H1 (cell line): ENCODE results near the gene MARK4. TPM values are rescaled to one million over a fixed set of nuclear protein-coding genes. Genes with fewer than 3 reads are reported as not detected.

Experiments
- CTCF ChIA-PET: fragments of 300-600 bp; sonication (Branson Sonifier 250); formaldehyde crosslinking; loops from one replicate; lab custom pipeline; 2021; ENCODE audit not compliant: partially characterized antibody; lab: Charles Lee
- POLR2A ChIA-PET: fragments of 300-600 bp; sonication (Branson Sonifier 250); formaldehyde crosslinking; loops from one replicate; lab custom pipeline; 2021; ENCODE audit warnings: inconsistent platforms; ENCODE audit not compliant: partially characterized antibody; lab: Charles Lee
- DNase-seq, 2 experiments: peaks; one replicate each; pipeline versions ENCODE4 v3.0.0 to v3.0.0-alpha.2; 2010 to 2022; ENCODE audit warnings: low spot score in 2 of 2, low read depth in 1 of 2, mixed read lengths in 1 of 2
- FAIRE-seq: peaks from 2 replicates; lab custom pipeline; 2011; peaks lifted over from hg19 to GRCh38; lab: Jason Lieb, UNC
- H2AFZ ChIP-seq: 2 replicates; pipeline ENCODE4 v1.8.1; 2012; ENCODE audit warnings: low read length, inconsistent platforms
- H2AK5ac ChIP-seq: 2 replicates; pipeline ENCODE4 v1.6.1; 2013; ENCODE audit warnings: low read depth, low read length
- H2BK120ac ChIP-seq: replicated peaks from 2 replicates; pipeline ENCODE3; 2013; ENCODE audit warnings: low read depth, low read length, inconsistent platforms
- H2BK12ac ChIP-seq: 2 replicates; pipeline ENCODE4 v1.6.1; 2013; ENCODE audit warnings: low read depth, low read length
- H2BK15ac ChIP-seq: 2 replicates; pipeline ENCODE4 v1.6.1; 2013; ENCODE audit warnings: low read length
- H2BK20ac ChIP-seq: 2 replicates; pipeline ENCODE4 v1.6.1; 2013; ENCODE audit warnings: low read length
- H2BK5ac ChIP-seq: 2 replicates; pipeline ENCODE4 v1.6.1; 2013; ENCODE audit warnings: low read depth, low read length
- H3K14ac ChIP-seq: 2 replicates; pipeline ENCODE4 v1.6.1; 2013; ENCODE audit warnings: inconsistent platforms; ENCODE audit not compliant: insufficient read length
- H3K18ac ChIP-seq: 2 replicates; pipeline ENCODE4 v1.6.1; 2013; ENCODE audit warnings: low read length; ENCODE audit errors: extremely low read depth
- H3K23ac ChIP-seq: 2 replicates; pipeline ENCODE4 v1.6.1; 2013; ENCODE audit warnings: inconsistent platforms; ENCODE audit not compliant: insufficient read length
- H3K23me2 ChIP-seq: 2 replicates; pipeline ENCODE4 v1.6.1; 2013; ENCODE audit warnings: low read depth, low read length
- H3K27ac ChIP-seq: 2 replicates; pipeline ENCODE4 v1.6.1; 2011; ENCODE audit warnings: low read depth, low read length, inconsistent platforms
- H3K27me3 ChIP-seq, 4 experiments: replicated peaks in 1 of 4; 1 replicate in 1 of 4; 2 replicates in 3 of 4; pipeline versions ENCODE4 v1.6.1 to v1.8.1; 2011 to 2013; ENCODE audit warnings: low read length in 3 of 4, mild to moderate bottlenecking in 3 of 4, inconsistent platforms in 2 of 4, mixed read lengths in 2 of 4, moderate library complexity in 1 of 4; ENCODE audit not compliant: control insufficient read depth in 3 of 4, insufficient read depth in 3 of 4; ENCODE audit errors: extremely low read depth in 1 of 4
- H3K36me3 ChIP-seq, 4 experiments: 2 replicates each; pipeline versions ENCODE4 v1.6.1 to v1.8.1; 2011 to 2013; ENCODE audit warnings: mild to moderate bottlenecking in 4 of 4, low read length in 3 of 4, moderate library complexity in 2 of 4, control low read depth in 1 of 4, inconsistent platforms in 1 of 4; ENCODE audit not compliant: insufficient read depth in 4 of 4, control insufficient read depth in 2 of 4
- H3K4ac ChIP-seq: replicated peaks from 2 replicates; pipeline ENCODE3; 2013; ENCODE audit warnings: low read length, low read depth, mixed read lengths, inconsistent platforms; ENCODE audit not compliant: insufficient read length
- H3K4me1 ChIP-seq, 4 experiments: replicated peaks in 1 of 4; 1 replicate in 1 of 4; 2 replicates in 3 of 4; pipeline versions ENCODE4 v1.6.1 to v1.8.1; 2011 to 2013; ENCODE audit warnings: low read length in 3 of 4, inconsistent platforms in 2 of 4, mixed read lengths in 1 of 4; ENCODE audit not compliant: insufficient read depth in 4 of 4, control insufficient read depth in 3 of 4
- H3K4me2 ChIP-seq, 2 experiments: 2 replicates each; pipeline versions ENCODE4 v1.6.1 to v1.8.1; 2011 to 2013; ENCODE audit warnings: low read depth in 2 of 2, low read length in 2 of 2, control low read depth in 1 of 2, inconsistent platforms in 1 of 2, mild to moderate bottlenecking in 1 of 2; ENCODE audit not compliant: insufficient read depth in 1 of 2
- H3K4me3 ChIP-seq, 4 experiments: fragments of 200-600, 300-600 bp in 1 of 4; sonication (generic), shearing (Covaris generic), sonication (Bioruptor Twin) in 1 of 4; 2 replicates each; pipeline versions ENCODE4 v1.5.1 to v1.8.1; 2011 to 2016; ENCODE audit warnings: low read length in 4 of 4, low read depth in 3 of 4, control low read depth in 2 of 4, inconsistent platforms in 2 of 4, mild to moderate bottlenecking in 2 of 4, mixed read lengths in 1 of 4, moderate library complexity in 1 of 4; ENCODE audit not compliant: insufficient read depth in 2 of 4; ENCODE audit errors: extremely low read depth in 1 of 4
- H3K56ac ChIP-seq: replicated peaks from 2 replicates; pipeline ENCODE3; 2013; ENCODE audit warnings: low read depth, mild to moderate bottlenecking, mixed read lengths, low read length, inconsistent platforms; ENCODE audit not compliant: insufficient read length
- H3K79me1 ChIP-seq: 2 replicates; pipeline ENCODE4 v1.6.1; 2013; ENCODE audit warnings: low read depth, low read length, control low read depth
- H3K79me2 ChIP-seq, 2 experiments: 2 replicates each; pipeline versions ENCODE4 v1.6.1 to v1.8.1; 2012 to 2013; ENCODE audit warnings: low read length in 2 of 2, mild to moderate bottlenecking in 2 of 2, inconsistent platforms in 1 of 2; ENCODE audit not compliant: insufficient read depth in 2 of 2, control insufficient read depth in 1 of 2
- H3K9ac ChIP-seq, 4 experiments: replicated peaks in 1 of 4; 1 replicate in 1 of 4; 2 replicates in 3 of 4; pipeline versions ENCODE4 v1.6.1 to v1.8.1; 2011 to 2013; ENCODE audit warnings: low read depth in 3 of 4, low read length in 3 of 4, control low read depth in 2 of 4, mild to moderate bottlenecking in 2 of 4, moderate library complexity in 2 of 4, inconsistent platforms in 1 of 4; ENCODE audit errors: extremely low read depth in 1 of 4
- H3K9me3 ChIP-seq, 2 experiments: 2 replicates each; pipeline versions ENCODE4 v1.6.1 to v1.8.1; 2012 to 2013; ENCODE audit warnings: mild to moderate bottlenecking in 2 of 2, moderate library complexity in 2 of 2, control low read depth in 1 of 2, inconsistent platforms in 1 of 2, low read depth in 1 of 2, low read length in 1 of 2, mixed read lengths in 1 of 2; ENCODE audit not compliant: insufficient read depth in 2 of 2
- H4K20me1 ChIP-seq, 2 experiments: replicated peaks in 1 of 2; 2 replicates each; pipeline versions ENCODE3 to v1.8.1; 2011 to 2013; ENCODE audit warnings: inconsistent platforms in 2 of 2, low read length in 2 of 2, mild to moderate bottlenecking in 1 of 2; ENCODE audit not compliant: insufficient read depth in 2 of 2, control insufficient read depth in 1 of 2
- H4K5ac ChIP-seq: 2 replicates; pipeline ENCODE4 v1.6.1; 2013; ENCODE audit warnings: low read length, low read depth, mixed read lengths, inconsistent platforms; ENCODE audit not compliant: insufficient read length
- H4K8ac ChIP-seq: 2 replicates; pipeline ENCODE4 v1.8.0; 2013; ENCODE audit warnings: mild to moderate bottlenecking, moderate library complexity, low read length, inconsistent platforms; ENCODE audit not compliant: insufficient read depth; ENCODE audit errors: extremely low read depth
- H4K91ac ChIP-seq: replicated peaks from 2 replicates; pipeline ENCODE3; 2013; ENCODE audit warnings: low read length, mixed read lengths, inconsistent platforms; ENCODE audit not compliant: insufficient read length
- BACH1 ChIP-seq: IDR thresholded peaks from 2 replicates; pipeline ENCODE4 v1.6.1; 2012; ENCODE audit warnings: low read length, improper control_type of control experiment
- CBX8 ChIP-seq: fragments of 300-800, 300-1000 bp; sonication (generic); IDR thresholded peaks from 2 replicates; pipeline ENCODE4 v1.7.1; 2016; ENCODE audit warnings: low read depth, low read length, borderline replicate concordance
- RFX5 ChIP-seq: IDR thresholded peaks from 2 replicates; pipeline ENCODE4 v1.6.1; 2011; ENCODE audit warnings: low read depth, low read length, improper control_type of control experiment, borderline replicate concordance
- RXRA ChIP-seq: IDR thresholded peaks from 2 replicates; pipeline ENCODE4 v1.6.1; 2011; ENCODE audit warnings: low read depth, mild to moderate bottlenecking, low read length, moderate library complexity; ENCODE audit not compliant: insufficient read depth
- SIX5 ChIP-seq: IDR thresholded peaks from 2 replicates; pipeline ENCODE4 v1.6.1; 2011; ENCODE audit warnings: mild to moderate bottlenecking, low read depth, low read length
- SRF ChIP-seq: IDR thresholded peaks from 2 replicates; pipeline ENCODE4 v1.6.1; 2011; ENCODE audit warnings: mild to moderate bottlenecking, low read depth, low read length, moderate library complexity
- TAF7 ChIP-seq: optimal IDR thresholded peaks from 2 replicates; pipeline ENCODE3; 2011; ENCODE audit warnings: low read depth, mild to moderate bottlenecking, inconsistent platforms, low read length, moderate library complexity, borderline replicate concordance
- WGBS, 2 experiments: shearing (Covaris generic) in 1 of 2; methylation state at CpG; one replicate each; pipeline versions ENCODE4 v1.1.6 to v1.1.7; 2013 to 2015; ENCODE audit warnings: low lambda C conversion rate in 2 of 2, mixed read lengths in 2 of 2, inconsistent platforms in 1 of 2, low coverage in 1 of 2, missing lambda C conversion rate in 1 of 2; ENCODE audit not compliant: insufficient replicate concordance in 2 of 2, insufficient coverage in 1 of 2, insufficient read length in 1 of 2; ENCODE audit errors: extremely low coverage in 1 of 2, missing lambda C conversion rate in 1 of 2; 5-methylcytosine and 5-hydroxymethylcytosine counted together
- polyA plus RNA-seq, 7 experiments: library from polyadenylated mRNA; depleted of rRNA in 3 of 7; stranded (reverse) in 5 of 7; unstranded in 2 of 7; fragments of >200 nt in 5 of 7; fragments of 200-250 nt in 2 of 7; gene quantifications; 1 replicate in 5 of 7; 2 replicates in 1 of 7; 4 replicates in 1 of 7; pipeline versions ENCODE4 v1.2.1 to v1.2.3, GENCODE V29; 2011 to 2013; ENCODE audit warnings: missing spikeins in 2 of 7, mixed read lengths in 2 of 7
- total RNA-seq: library from RNA; stranded (reverse); fragmentation: NEBNext Ultra II Directional; extraction: Animal tissue kit (Norgen Biotek cat#: 25700); gene quantifications from 2 replicates; pipeline ENCODE4 v1.2.1, GENCODE V29; 2021

MARK4 gene
- total and polyA plus RNA-seq, 2 of the 8 experiments (the other 6 are each of a cell fraction or from before 2014, with no cell fraction given), result 12.3 to 49.8 TPM

- Histone ChIP-seq H3K36me3 (peaks cover 18 to 62% (median 44%) of the 10 kb centered on the region in 4 experiments; a peak in 6 of 8 replicates), H2AFZ (no peak overlapping the region), H2BK20ac (no peak overlapping the region), H4K20me1 (peaks cover 1 to 33% of the 10 kb centered on the region in 2 experiments), H3K23me2 (no peaks in the 10 kb centered on the region), H3K4me3 (no peak overlapping the region), H3K23ac (no peak overlapping the region), H3K79me2 (no peaks in the 10 kb centered on the region), H3K4ac (no peak overlapping the region), H3K4me2 (no peak overlapping the region), H2BK15ac (no peak overlapping the region), H2BK5ac (no peak overlapping the region), H4K91ac (no peak overlapping the region), H3K79me1 (peaks cover 2% of the 10 kb centered on the region; the same call in 1 of the 2 replicates), H3K4me1 (peaks cover 0 to 9% (median 5%) of the 10 kb centered on the region in 4 experiments; a peak in 2 of 7 replicates), H4K8ac (peak overlapping the region; percentile 89; the same call in 1 of the 2 replicates), H3K9ac (no peak overlapping the region), H2BK12ac (no peak overlapping the region), H4K5ac (no peak overlapping the region), H3K56ac (no peak overlapping the region), H3K27ac (no peak overlapping the region), H2BK120ac (no peak overlapping the region), H3K18ac (no peak overlapping the region), H2AK5ac (no peak overlapping the region), H3K14ac (no peak overlapping the region), H3K27me3 (no peaks in the 10 kb centered on the region), H3K9me3 (no peaks in the 10 kb centered on the region)
- ChIA-PET POLR2A (interaction anchor here (0.8 to 5.9 kb wide), 4 partner anchors 9 to 241 kb away, joined by 3 to 36 read pairs (median 14); partner anchors contain the start of gene ERCC2), CTCF (interaction anchor here (0.6 to 1.9 kb wide), 3 partner anchors 27 to 127 kb away, joined by 3 to 5 read pairs (median 4); no protein-coding TSS in a partner anchor)
- TF ChIP-seq RXRA (no peak), CBX8 (no peak), SRF (no peak), RFX5 (no peak), SIX5 (no peak), TAF7 (no peak), BACH1 (no peak)
- no peak for FAIRE-seq
- no peak for DNase-seq
- WGBS, 2 experiments, result 90% methylated on average over 13 of the region's 13 CpGs; no CpG with 5 or more reads in 1 of the 2 experiments
Measured at GRCh38 chr19:45351401-45351952, 100.4 kb downstream of the MARK4 start.
